ENCODE data around the gene GARIN3. TPM values are rescaled to one million over a fixed set of nuclear protein-coding genes. Genes with fewer than 3 reads are reported as not detected.

Gene GARIN3
- total RNA-seq, 1 donor from 2014 or later, result not detected

DNA sequence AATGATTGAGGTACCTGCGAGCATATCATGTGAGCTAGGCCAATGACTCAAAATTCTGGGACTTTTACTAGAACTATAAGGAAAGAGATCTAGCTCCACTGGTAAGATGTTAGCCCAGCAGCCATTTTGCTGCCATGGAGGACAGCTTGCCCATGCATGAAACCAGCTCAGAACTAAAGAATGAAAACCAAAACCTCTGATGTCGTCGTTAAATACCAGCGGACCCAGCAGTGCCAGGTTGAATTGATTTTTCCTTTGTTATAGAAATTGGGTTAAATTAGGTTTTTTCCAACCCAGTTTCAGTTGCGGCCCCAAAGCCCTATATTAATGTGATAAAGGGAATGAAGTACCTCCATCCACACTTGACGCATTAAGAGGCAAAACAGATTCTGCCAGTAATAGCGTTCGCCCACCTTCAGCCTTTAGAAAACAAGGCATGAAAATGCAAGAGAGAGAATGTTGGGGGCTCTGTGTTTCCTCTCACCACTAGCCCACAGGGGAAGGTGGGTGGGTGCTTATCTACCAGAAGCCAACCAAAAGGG lies 9.1 kb upstream of the GARIN3 start:
- no peak for DNase-seq (ENCODE audit: extremely low spot score, unreplicated experiment)
- H3K4me1 Mint-ChIP-seq (ENCODE audit: unreplicated experiment), result no peaks in the 10 kb centered on the region
- TF ChIP-seq CTCF (IDR thresholded peaks at IDR 0.05), result no peak
- peaks cover 30% of the 10 kb centered on the region for H3K27me3 Mint-ChIP-seq (ENCODE audit: unreplicated experiment)
- H3K27ac Mint-ChIP-seq (ENCODE audit: unreplicated experiment), result no peak overlapping the region
- no peaks in the 10 kb centered on the region for H3K36me3 Mint-ChIP-seq (ENCODE audit: unreplicated experiment)
- H3K9me3 Mint-ChIP-seq (ENCODE audit: unreplicated experiment), result no peaks in the 10 kb centered on the region
- no peak overlapping the region for H3K4me3 Mint-ChIP-seq (ENCODE audit: unreplicated experiment)

- Mint-ChIP-seq H3K4me3 (ENCODE audit: unreplicated experiment) (no peak overlapping the region), H3K4me1 (ENCODE audit: unreplicated experiment) (no peaks in the 10 kb centered on the region), H3K36me3 (ENCODE audit: unreplicated experiment) (no peaks in the 10 kb centered on the region), H3K9me3 (ENCODE audit: unreplicated experiment) (no peaks in the 10 kb centered on the region), H3K27ac (ENCODE audit: unreplicated experiment) (no peak overlapping the region), H3K27me3 (ENCODE audit: unreplicated experiment) (peaks cover 22% of the 10 kb centered on the region)
- no peak for TF ChIP-seq CTCF (IDR thresholded peaks at IDR 0.05)
- DNase-seq (ENCODE audit: extremely low spot score, unreplicated experiment), result no peak
Observed at GRCh38 chr5:157172403-157172802, 6.3 kb upstream of the GARIN3 start.

GRCh38 chr5:157168286-157168685 lies 2.2 kb upstream of the GARIN3 start:
- no peak for TF ChIP-seq CTCF (IDR thresholded peaks at IDR 0.05)

GRCh38 chr5:157167214-157167621 lies 1.2 kb upstream of the GARIN3 start:
- Mint-ChIP-seq H3K36me3 (ENCODE audit: unreplicated experiment) (no peaks in the 10 kb centered on the region), H3K9me3 (ENCODE audit: unreplicated experiment) (no peaks in the 10 kb centered on the region), H3K4me1 (ENCODE audit: unreplicated experiment) (no peaks in the 10 kb centered on the region), H3K4me3 (ENCODE audit: unreplicated experiment) (no peak overlapping the region), H3K27ac (ENCODE audit: unreplicated experiment) (no peak overlapping the region), H3K27me3 (ENCODE audit: unreplicated experiment) (peaks cover 30% of the 10 kb centered on the region)
- no peak for TF ChIP-seq CTCF (IDR thresholded peaks at IDR 0.05)
- no peak for DNase-seq (ENCODE audit: extremely low spot score, unreplicated experiment)

More at GRCh38 chr5:157168286-157168685, 2.2 kb upstream of the GARIN3 start:
- peaks cover 28% of the 10 kb centered on the region for H3K27me3 Mint-ChIP-seq (ENCODE audit: unreplicated experiment)
- H3K4me1 Mint-ChIP-seq (ENCODE audit: unreplicated experiment), result no peaks in the 10 kb centered on the region
- no peak overlapping the region for H3K4me3 Mint-ChIP-seq (ENCODE audit: unreplicated experiment)
- peak; percentile 63 for DNase-seq (ENCODE audit: extremely low spot score, unreplicated experiment)
- no peak overlapping the region for H3K27ac Mint-ChIP-seq (ENCODE audit: unreplicated experiment)
- H3K9me3 Mint-ChIP-seq (ENCODE audit: unreplicated experiment), result no peaks in the 10 kb centered on the region
- no peaks in the 10 kb centered on the region for H3K36me3 Mint-ChIP-seq (ENCODE audit: unreplicated experiment)

DNA sequence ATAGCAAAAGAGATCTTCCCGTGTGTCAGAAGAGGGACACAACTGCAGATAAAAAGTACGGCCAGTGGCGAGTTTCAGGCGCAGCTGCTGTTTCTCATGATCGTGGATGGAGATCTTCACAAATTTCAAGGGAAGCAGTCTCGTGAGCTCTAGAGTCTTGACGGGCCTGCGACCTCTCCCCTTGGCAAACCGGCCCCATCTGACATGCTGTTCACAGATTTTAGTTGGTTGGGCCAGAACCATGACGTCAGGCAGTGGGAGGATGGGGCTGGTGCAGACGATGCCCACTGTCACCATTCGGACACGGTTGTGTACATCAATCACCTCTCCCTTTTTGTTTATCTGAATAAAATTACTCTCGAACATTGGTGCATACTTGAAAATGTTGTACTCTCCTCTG lies 396 bp downstream of the GARIN3 start:
- no peaks in the 10 kb centered on the region for H3K9me3 Mint-ChIP-seq (ENCODE audit: unreplicated experiment)
- peaks cover 34% of the 10 kb centered on the region for H3K27me3 Mint-ChIP-seq (ENCODE audit: unreplicated experiment)
- TF ChIP-seq CTCF (IDR thresholded peaks at IDR 0.05), result no peak
- no peaks in the 10 kb centered on the region for H3K4me1 Mint-ChIP-seq (ENCODE audit: unreplicated experiment)
- no peak overlapping the region for H3K4me3 Mint-ChIP-seq (ENCODE audit: unreplicated experiment)
- no peak overlapping the region for H3K27ac Mint-ChIP-seq (ENCODE audit: unreplicated experiment)
- no peaks in the 10 kb centered on the region for H3K36me3 Mint-ChIP-seq (ENCODE audit: unreplicated experiment)
- DNase-seq (ENCODE audit: extremely low spot score, unreplicated experiment), result peak; percentile 74
